ENCODE measurements around the gene ANKRD49.

ANKRD49 gene

GRCh38 chr11:94543695-94544645 lies 50.2 kb downstream of the ANKRD49 start, which contains the start of gene FUT4:
TSS of gene FUT4 (plus strand) at chr11:94543921. CDS start at chr11:94544134, 213 bp downstream.
- TF ChIP-seq REST (IDR thresholded peaks at IDR 0.05; ENCODE audit: low read depth) (no peak), TEAD4 (IDR thresholded peaks at IDR 0.05) (no peak), RAD21 (IDR thresholded peaks at IDR 0.05; ENCODE audit: low read depth) (no peak; the same call in 1 of the 2 replicates), TAF1 (IDR thresholded peaks at IDR 0.05; ENCODE audit: low read depth) (peak; percentile 39), YY1 (IDR thresholded peaks at IDR 0.05; ENCODE audit: low read depth) (peak; percentile 11; the same call in 1 of the 2 replicates), CEBPB (IDR thresholded peaks at IDR 0.05) (no peak), NFIC (IDR thresholded peaks at IDR 0.05) (0 out of 2 replicates have a peak, but pooled peaks have one; percentile 7), ZBTB7A (IDR thresholded peaks at IDR 0.05; ENCODE audit: low read depth) (no peak), TCF12 (IDR thresholded peaks at IDR 0.05; ENCODE audit: low read depth) (no peak; the same call in 1 of the 2 replicates), EGR1 (IDR thresholded peaks at IDR 0.05) (peak; percentile 81), MAX (IDR thresholded peaks at IDR 0.05) (peak; percentile 84), EP300 (IDR thresholded peaks at IDR 0.05; ENCODE audit: borderline replicate concordance) (peak; percentile 18; the same call in 1 of the 2 replicates), CREB1 (IDR thresholded peaks at IDR 0.05; ENCODE audit: low read depth) (no peak), USF1 (IDR thresholded peaks at IDR 0.05) (no peak; the same call in 1 of the 2 replicates), FOXM1 (IDR thresholded peaks at IDR 0.05; ENCODE audit: borderline replicate concordance, low read depth) (no peak)

GRCh38 chr11:94544646-94545263 lies 51.0 kb downstream of the ANKRD49 start:
- TF ChIP-seq MAX (IDR thresholded peaks at IDR 0.05) (no peak), TAF1 (IDR thresholded peaks at IDR 0.05; ENCODE audit: low read depth) (no peak), CEBPB (IDR thresholded peaks at IDR 0.05) (no peak)

- TF ChIP-seq USF1 (IDR thresholded peaks at IDR 0.05) (no peak), EP300 (IDR thresholded peaks at IDR 0.05; ENCODE audit: borderline replicate concordance) (no peak), REST (IDR thresholded peaks at IDR 0.05; ENCODE audit: low read depth) (no peak), RAD21 (IDR thresholded peaks at IDR 0.05; ENCODE audit: low read depth) (no peak), MAX (IDR thresholded peaks at IDR 0.05) (no peak), TEAD4 (IDR thresholded peaks at IDR 0.05) (no peak), ZBTB7A (IDR thresholded peaks at IDR 0.05; ENCODE audit: low read depth) (no peak), CREB1 (IDR thresholded peaks at IDR 0.05; ENCODE audit: low read depth) (no peak), FOXM1 (IDR thresholded peaks at IDR 0.05; ENCODE audit: borderline replicate concordance, low read depth) (no peak), CEBPB (IDR thresholded peaks at IDR 0.05) (no peak), NFIC (IDR thresholded peaks at IDR 0.05) (no peak), EGR1 (IDR thresholded peaks at IDR 0.05) (no peak), TCF12 (IDR thresholded peaks at IDR 0.05; ENCODE audit: low read depth) (no peak), TAF1 (IDR thresholded peaks at IDR 0.05; ENCODE audit: low read depth) (no peak), YY1 (IDR thresholded peaks at IDR 0.05; ENCODE audit: low read depth) (no peak)
These were observed 51.7 kb downstream of the ANKRD49 start for GRCh38 chr11:94545264-94546161.

- no peak for TF ChIP-seq ZBTB7A (IDR thresholded peaks at IDR 0.05; ENCODE audit: low read depth)
- TF ChIP-seq TAF1 (IDR thresholded peaks at IDR 0.05; ENCODE audit: low read depth), result no peak
- no peak for TF ChIP-seq REST (IDR thresholded peaks at IDR 0.05; ENCODE audit: low read depth)
- TF ChIP-seq NFIC (IDR thresholded peaks at IDR 0.05), result no peak
- no peak for TF ChIP-seq TEAD4 (IDR thresholded peaks at IDR 0.05)
- TF ChIP-seq EGR1 (IDR thresholded peaks at IDR 0.05), result no peak
- no peak for TF ChIP-seq TCF12 (IDR thresholded peaks at IDR 0.05; ENCODE audit: low read depth)
- no peak for TF ChIP-seq FOXM1 (IDR thresholded peaks at IDR 0.05; ENCODE audit: borderline replicate concordance, low read depth)
These were observed 52.3 kb downstream of the ANKRD49 start for GRCh38 chr11:94546162-94546470.
